GM12878 (cell line): Measurements from ENCODE around the gene LYRM4. TPM values are rescaled to one million over a fixed set of nuclear protein-coding genes. Genes with fewer than 3 reads are reported as not detected.

Experiments used
- ATAC-seq: fragments of 200-7000 bp; cut with Tn5 transposase; 3 replicates; pipeline ENCODE4 v1.9.1; 2020; ENCODE audit warnings: mild to moderate bottlenecking, moderate library complexity
- BruUV-seq: library from RNA; stranded (reverse); fragments of 400-500 nt; replicated peaks from 2 replicates; lab custom pipeline; 2021; lab: Mats Ljungman, UMichigan
- CTCF ChIA-PET: fragments of 300-600 bp; sonication (Branson Sonifier 250); formaldehyde crosslinking; extraction: SDS; loops from one replicate; lab custom pipeline; 2021; ENCODE audit warnings: inconsistent platforms; lab: Yijun Ruan, JAX
- POLR2A ChIA-PET: fragments of 350-600 bp; formaldehyde crosslinking; extraction: SDS; loops from one replicate; lab custom pipeline; 2021; ENCODE audit warnings: inconsistent platforms; lab: Charles Lee
- RAD21 ChIA-PET: fragments of 300-600 bp; sonication (Branson Sonifier 250); formaldehyde crosslinking; loops from one replicate; lab custom pipeline; 2023; ENCODE audit warnings: antibody characterized with exemption; ENCODE audit not compliant: unreplicated experiment; lab: Charles Lee
- SMC1A ChIA-PET: fragments of 300-600 bp; sonication (Branson Sonifier 250); formaldehyde crosslinking; loops from one replicate; lab custom pipeline; 2023; ENCODE audit not compliant: unreplicated experiment, uncharacterized antibody; lab: Charles Lee
- DNase-seq: peaks from one replicate; pipeline ENCODE4 v3.0.0-alpha.2; 2011; ENCODE audit warnings: low read depth, low spot score
- FAIRE-seq: peaks from 3 replicates; lab custom pipeline; 2011; peaks lifted over from hg19 to GRCh38; lab: Jason Lieb, UNC
- H2AFZ ChIP-seq: 2 replicates; pipeline ENCODE4 v1.6.0; 2011; ENCODE audit warnings: low read depth, low read length, control low read depth; ENCODE audit not compliant: control insufficient read depth
- H3K27ac ChIP-seq: 2 replicates; pipeline ENCODE4 v1.5.1; 2011; ENCODE audit warnings: control low read depth; ENCODE audit not compliant: control insufficient read depth, insufficient read depth
- H3K27me3 ChIP-seq, 2 experiments: replicated peaks in 1 of 2; 2 replicates each; pipeline versions ENCODE4 v1.6.0 to v1.6.1; 2011; ENCODE audit warnings: low read length in 1 of 2; ENCODE audit not compliant: control insufficient read depth in 2 of 2, insufficient read depth in 2 of 2
- H3K36me3 ChIP-seq, 2 experiments: 2 replicates each; pipeline ENCODE4 v1.5.1; 2011; ENCODE audit warnings: low read length in 1 of 2; ENCODE audit not compliant: control insufficient read depth in 2 of 2, insufficient read depth in 2 of 2
- H3K4me1 ChIP-seq: 2 replicates; pipeline ENCODE4 v1.6.1; 2011; ENCODE audit warnings: mild to moderate bottlenecking, low read length, moderate library complexity, mixed read lengths; ENCODE audit not compliant: control insufficient read depth, insufficient read depth
- H3K4me2 ChIP-seq: 2 replicates; pipeline ENCODE4 v1.6.0; 2011; ENCODE audit warnings: control low read depth; ENCODE audit not compliant: control insufficient read depth, insufficient read depth
- H3K4me3 ChIP-seq: fragments of 200-600 bp; sonication (generic); 2 replicates; pipeline ENCODE4 v1.5.1; 2016
- H3K79me2 ChIP-seq: 2 replicates; pipeline ENCODE4 v1.6.0; 2011; ENCODE audit warnings: low read length; ENCODE audit not compliant: control insufficient read depth, insufficient read depth
- H3K9ac ChIP-seq: 2 replicates; pipeline ENCODE4 v1.8.0; 2011; ENCODE audit warnings: low read length, control low read depth, mixed read lengths; ENCODE audit not compliant: control insufficient read depth, insufficient read depth
- H3K9me3 ChIP-seq: replicated peaks from 3 replicates; pipeline ENCODE4 v1.5.1; 2011; ENCODE audit warnings: mild to moderate bottlenecking, low read length; ENCODE audit not compliant: control insufficient read depth, insufficient read depth
- H4K20me1 ChIP-seq: 2 replicates; pipeline ENCODE4 v1.6.0; 2011; ENCODE audit not compliant: control insufficient read depth, insufficient read depth
- BCL11A ChIP-seq: IDR thresholded peaks from 2 replicates; pipeline ENCODE4 v1.6.1; 2011; ENCODE audit warnings: low read depth, low read length
- CREB1 ChIP-seq: IDR thresholded peaks from 2 replicates; pipeline ENCODE4 v1.6.1; 2012; ENCODE audit warnings: low read depth, mild to moderate bottlenecking, inconsistent platforms
- EP300 ChIP-seq, 2 experiments: fragments of 150-350 bp in 1 of 2; IDR thresholded peaks; 2 replicates each; pipeline ENCODE4 v1.6.1; 2011 to 2012; ENCODE audit warnings: low read depth in 2 of 2, low read length in 2 of 2, borderline replicate concordance in 1 of 2, improper control_type of control experiment in 1 of 2, inconsistent platforms in 1 of 2; ENCODE audit not compliant: control insufficient read depth in 1 of 2
- FOS ChIP-seq: IDR thresholded peaks from 3 replicates; pipeline ENCODE4 v1.6.1; 2011; ENCODE audit warnings: borderline replicate concordance; ENCODE audit not compliant: insufficient read length; ENCODE audit errors: extremely low read depth
- SRF ChIP-seq, 2 experiments: IDR thresholded peaks; 2 replicates each; pipeline ENCODE4 v1.6.1; 2011; ENCODE audit warnings: low read depth in 2 of 2, low read length in 2 of 2, mild to moderate bottlenecking in 1 of 2, moderate library complexity in 1 of 2
- WGBS: methylation state at CpG from one replicate; pipeline ENCODE4 v1.1.6; 2016; ENCODE audit warnings: low lambda C conversion rate; ENCODE audit not compliant: insufficient replicate concordance, insufficient coverage; ENCODE audit errors: missing lambda C conversion rate; 5-methylcytosine and 5-hydroxymethylcytosine counted together
- in situ Hi-C: fragments of 300-500 bp; cut with MboI; formaldehyde crosslinking; loops from 9 replicates; pipeline ENCODE4 v1.14.3; 2018; ENCODE audit warnings: mixed read lengths
- intact Hi-C: fragments of 100-400 bp; cut with micrococcal nuclease; formaldehyde crosslinking; loops from one replicate; pipeline ENCODE4 v1.14.2; 2022; ENCODE audit not compliant: unreplicated experiment
- polyA plus RNA-seq, 11 experiments: library from polyadenylated mRNA; depleted of rRNA in 4 of 11; unstranded in 6 of 11; stranded (reverse) in 5 of 11; fragments of >200 nt; fragmentation: Nextera tagmentation in 4 of 11; fragmentation: Illumina TruSeq in 1 of 11; extraction: Ambion mirVana in 4 of 11; extraction: Trizol in 1 of 11; gene quantifications; 1 replicate in 1 of 11; 2 replicates in 10 of 11; pipeline versions ENCODE4 v1.2.1 to v1.2.3, GENCODE V29; 2011 to 2016; ENCODE audit warnings: inconsistent platforms in 2 of 11, missing spikeins in 2 of 11, low read depth in 1 of 11
- total RNA-seq, 4 experiments: library from RNA; depleted of rRNA in 3 of 4; stranded (reverse); fragments of >200 nt in 3 of 4; fragmentation: Illumina TruSeq in 1 of 4; extraction: Trizol in 1 of 4; gene quantifications; 2 replicates each; pipeline versions ENCODE4 v1.2.1 to v1.2.3, GENCODE V29; 2013 to 2021

The LYRM4 gene
- total and polyA plus RNA-seq, 10 of the 15 experiments (the other 5 are each of a cell fraction or from before 2014, with no cell fraction given), result 32.7 to 66.8 (median 44.0) TPM

DNA sequence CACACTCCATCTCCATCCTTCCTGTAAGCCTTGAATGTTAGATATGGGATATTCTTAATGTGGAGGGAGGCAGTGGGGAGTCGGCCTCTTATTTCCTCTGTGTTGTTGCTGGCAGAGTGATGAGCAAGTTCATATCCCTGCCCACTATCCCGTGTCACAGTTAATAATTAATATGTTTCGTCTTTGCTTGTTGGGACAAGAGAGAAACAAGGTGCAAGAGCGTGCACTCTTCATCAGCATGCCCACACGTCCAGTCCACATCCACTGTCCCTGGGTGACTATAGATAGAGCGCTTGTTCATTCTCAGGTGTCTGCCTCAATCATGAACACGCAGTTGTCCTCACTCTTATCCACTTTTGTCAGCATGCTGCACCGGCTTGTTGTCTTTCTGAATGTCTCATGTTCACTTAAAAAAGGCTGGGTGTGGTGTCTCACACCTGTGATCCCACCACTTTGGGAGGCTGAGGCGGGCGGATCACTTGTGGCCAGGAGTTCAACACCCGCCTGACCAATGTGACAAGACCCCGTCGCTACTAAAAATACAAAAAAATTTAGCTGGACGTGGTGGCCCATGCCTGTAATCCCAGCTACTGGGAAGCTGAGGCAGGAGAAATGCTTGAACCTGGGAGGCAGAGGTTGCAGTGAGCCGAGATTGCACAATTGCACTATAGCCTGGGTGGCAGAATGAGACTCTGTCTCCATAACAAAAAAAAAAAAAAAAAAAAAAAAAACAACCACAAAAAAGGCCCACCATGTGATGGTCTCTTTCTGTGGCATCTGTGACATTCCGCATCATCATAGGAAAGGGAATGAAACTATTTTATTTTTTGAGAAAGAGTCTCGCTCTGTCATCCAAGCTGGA, 141.4 kb downstream of the LYRM4 start:
- no peaks in the 10 kb centered on the region for H3K79me2 ChIP-seq
- no peaks in the 10 kb centered on the region for H3K9me3 ChIP-seq
- intact Hi-C loops, result no loop called here
- no peak for TF ChIP-seq FOS
- H3K4me3 ChIP-seq, result no peak overlapping the region
- WGBS, result 90% methylated on average over 17 of the region's 17 CpGs
- ChIA-PET POLR2A (no interaction called here), CTCF (interaction anchor here (1.0 kb wide), 1 partner anchor 24 kb away, joined by 3 read pairs; no protein-coding TSS in a partner anchor), RAD21 (no interaction called here), SMC1A (no interaction called here)
- ATAC-seq (no peak), DNase-seq (no peak), FAIRE-seq (no peak)
- no TSS peak for BruUV-seq
- H4K20me1 ChIP-seq, result no peaks in the 10 kb centered on the region
- H3K27ac ChIP-seq, result no peak overlapping the region
- in situ Hi-C loops, result no loop called here
- H3K9ac ChIP-seq, result no peak overlapping the region
- H2AFZ ChIP-seq, result no peak overlapping the region
- no peaks in the 10 kb centered on the region for H3K4me1 ChIP-seq
- no peaks in the 10 kb centered on the region for H3K27me3 ChIP-seq
- H3K36me3 ChIP-seq, result no peaks in the 10 kb centered on the region
- no peak overlapping the region for H3K4me2 ChIP-seq

GRCh38 chr6:5116243-5116991, 144.3 kb downstream of the LYRM4 start:
- ChIA-PET SMC1A (no interaction called here), RAD21 (no interaction called here)
- no peaks in the 10 kb centered on the region for H3K36me3 ChIP-seq
- no peak overlapping the region for H2AFZ ChIP-seq
- DNase-seq (no peak), ATAC-seq (no peak)
- no peak overlapping the region for H3K4me3 ChIP-seq
- WGBS, result 89% methylated on average over 9 of the region's 9 CpGs
- no peaks in the 10 kb centered on the region for H3K27me3 ChIP-seq
- H4K20me1 ChIP-seq, result no peaks in the 10 kb centered on the region
- in situ Hi-C loops, result no loop called here
- intact Hi-C loops, result no loop called here
- no TSS peak for BruUV-seq
- no peak for TF ChIP-seq EP300 (IDR thresholded peaks at IDR 0.05; ENCODE audit: borderline replicate concordance in 1 of 2, control insufficient read depth in 1 of 2, low read depth in 2 of 2, low read length in 2 of 2)
- no peak for TF ChIP-seq BCL11A
- TF ChIP-seq SRF (IDR thresholded peaks at IDR 0.05; ENCODE audit: low read depth in 2 of 2, low read length in 2 of 2), result no peak
- TF ChIP-seq CREB1, result no peak
- TF ChIP-seq, all 136 proteins: peak for 0
- CTCF ChIA-PET, result no interaction called here
- FAIRE-seq, result no peak
- H3K9ac ChIP-seq, result no peak overlapping the region
- H3K27ac ChIP-seq, result no peak overlapping the region
- POLR2A ChIA-PET, result no interaction called here
- no peaks in the 10 kb centered on the region for H3K9me3 ChIP-seq
- no peaks in the 10 kb centered on the region for H3K79me2 ChIP-seq
- no peak overlapping the region for H3K4me2 ChIP-seq
- no peaks in the 10 kb centered on the region for H3K4me1 ChIP-seq
